Activated CD4-positive, alpha-beta T cell treated with anti-CD3 and anti-CD28 coated beads, Interleukin-2, Interleukin-6, amounts not matched to agents 100 ng/mL and 50 ng/mL, durations not matched to agents 16 hours and 8 hours (primary cell): ENCODE measurements around the gene LBP.
"Not testable (repeated sequence)": the region's sequence is repeated elsewhere in the genome, so short reads cannot be mapped to it uniquely, and the experiment has no call there.

Experiments used
- DNase-seq: peaks from one replicate; pipeline ENCODE4 v3.0.0-alpha.2; 2020

Gene LBP

GRCh38 chr20:38350879-38351775 is 4.8 kb downstream of the LBP start:
- DNase-seq: no peak

DNA sequence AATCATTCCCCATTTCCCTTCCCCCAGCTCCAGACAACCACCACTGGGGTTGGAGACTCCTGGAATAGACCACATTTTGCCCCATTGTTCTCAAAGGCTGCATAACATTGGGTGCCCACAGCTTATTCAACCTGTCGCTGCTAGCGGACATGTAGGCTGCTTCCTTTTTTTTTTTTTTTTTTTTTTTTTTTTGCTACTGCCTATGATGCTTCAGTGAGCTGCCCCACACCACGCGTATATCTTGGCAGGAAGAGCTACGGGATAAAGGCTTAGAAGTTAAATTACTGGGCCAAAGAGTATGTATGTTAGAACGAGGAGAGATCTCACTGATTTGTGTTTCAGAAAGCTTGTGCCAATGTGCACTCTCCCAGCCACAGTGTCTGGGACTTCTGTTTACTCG is 7.0 kb downstream of the LBP start:
- no peak for DNase-seq

DNA sequence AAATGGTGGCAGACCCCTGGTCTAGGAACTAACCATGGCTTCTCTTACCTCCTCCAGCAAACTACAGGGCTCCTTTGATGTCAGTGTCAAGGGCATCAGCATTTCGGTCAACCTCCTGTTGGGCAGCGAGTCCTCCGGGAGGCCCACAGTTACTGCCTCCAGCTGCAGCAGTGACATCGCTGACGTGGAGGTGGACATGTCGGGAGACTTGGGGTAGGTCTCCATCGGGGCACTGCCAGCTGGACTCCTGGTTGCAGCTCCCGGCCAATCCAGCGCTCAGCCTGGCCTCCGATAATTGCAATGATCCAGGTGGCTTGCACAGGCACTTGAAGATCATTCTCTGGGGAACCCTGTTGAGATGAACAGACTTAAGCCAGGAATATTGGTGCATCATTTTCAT is 7.9 kb downstream of the LBP start:
- DNase-seq: no peak

- no peak for DNase-seq
Observed at GRCh38 chr20:38355161-38356012, 9.1 kb downstream of the LBP start.

GRCh38 chr20:38357653-38358207 is 11.4 kb downstream of the LBP start:
- DNase-seq: peak; percentile 10

- no peak for DNase-seq
Observed at GRCh38 chr20:38358556-38358955, 12.3 kb downstream of the LBP start.

DNA sequence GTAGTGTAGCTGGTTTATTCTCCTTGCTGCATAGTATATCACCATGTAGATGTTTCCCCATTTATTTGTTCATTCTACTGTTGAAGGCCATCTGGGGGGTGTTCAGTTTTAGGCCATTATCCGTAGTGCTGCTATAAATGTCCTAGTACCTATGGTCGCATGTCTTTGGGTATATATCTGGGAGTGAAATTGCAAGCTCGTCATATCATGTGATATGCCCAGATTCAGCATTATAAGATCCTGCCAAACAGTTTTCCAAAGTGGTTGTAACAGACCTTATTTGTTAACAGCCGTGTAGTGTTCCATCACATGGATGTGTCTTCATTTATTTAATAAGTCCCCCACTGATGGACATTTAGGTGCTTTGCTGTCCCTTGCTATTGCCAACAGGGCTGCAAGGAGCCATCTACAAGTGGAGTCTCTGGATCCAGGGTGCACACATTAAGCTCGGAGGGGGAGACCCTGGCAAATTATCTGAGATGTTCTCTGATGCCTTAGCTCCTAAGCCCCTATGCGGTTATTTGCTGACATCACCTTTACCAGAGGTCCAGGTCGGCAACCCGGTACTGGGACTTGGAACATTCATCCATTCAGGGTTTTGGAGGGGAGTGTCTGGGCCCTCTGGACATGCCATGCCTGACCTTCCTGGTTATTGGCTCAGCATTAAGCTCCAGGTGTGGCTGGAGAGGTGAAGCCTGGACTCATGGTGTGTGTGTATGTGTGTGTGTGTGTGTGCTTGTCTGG is 16.9 kb downstream of the LBP start:
- DNase-seq: no peak

- no peak for DNase-seq
Observed at GRCh38 chr20:38369389-38369788, 23.1 kb downstream of the LBP start.

DNA sequence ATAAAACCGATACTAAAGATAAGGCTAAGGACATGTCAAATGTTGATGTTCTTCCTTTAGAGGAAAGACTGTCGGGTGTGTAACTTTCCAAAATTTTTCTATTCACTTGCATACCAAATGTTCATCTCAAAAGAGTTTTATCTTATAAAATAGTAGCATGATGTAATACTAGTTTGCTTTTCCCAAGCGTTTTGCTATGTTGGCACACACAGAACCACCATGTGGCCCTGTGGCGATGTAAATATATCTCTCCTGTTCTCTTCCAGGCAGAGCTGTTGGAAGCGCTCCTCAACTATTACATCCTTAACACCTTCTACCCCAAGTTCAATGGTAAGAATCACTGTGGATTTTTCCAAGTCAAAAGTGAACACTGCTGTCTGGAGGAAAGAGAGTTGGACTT is 26.5 kb downstream of the LBP start:
- no peak for DNase-seq

GRCh38 chr20:38373231-38373867 is 27.1 kb downstream of the LBP start:
- DNase-seq: no peak

GRCh38 chr20:38373898-38374297 is 27.6 kb downstream of the LBP start:
- no peak for DNase-seq

GRCh38 chr20:38377039-38377685 is 30.9 kb downstream of the LBP start:
- no peak for DNase-seq

GRCh38 chr20:38377838-38378237 is 31.6 kb downstream of the LBP start:
- DNase-seq: not testable (repeated sequence)

DNA sequence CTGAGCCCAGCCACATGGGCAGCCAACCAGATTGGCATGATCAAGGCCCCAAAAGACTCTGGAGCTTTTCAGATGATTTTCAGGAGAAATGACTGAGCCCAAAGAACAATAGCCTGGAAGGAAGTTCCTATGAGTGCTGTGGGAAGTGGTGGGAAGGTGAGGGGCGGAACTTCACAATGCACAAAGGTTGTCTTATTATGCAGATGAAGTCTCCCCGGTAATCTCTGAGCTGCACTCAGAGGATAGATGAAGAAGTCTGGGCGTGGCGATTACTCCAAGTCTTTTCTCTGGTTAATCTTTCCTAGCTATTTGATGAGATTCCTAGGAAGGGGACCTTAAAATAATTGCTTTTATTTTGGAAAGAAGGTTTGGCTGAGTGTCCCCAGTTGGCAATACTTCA is 36.9 kb downstream of the LBP start:
- no peak for DNase-seq

DNA sequence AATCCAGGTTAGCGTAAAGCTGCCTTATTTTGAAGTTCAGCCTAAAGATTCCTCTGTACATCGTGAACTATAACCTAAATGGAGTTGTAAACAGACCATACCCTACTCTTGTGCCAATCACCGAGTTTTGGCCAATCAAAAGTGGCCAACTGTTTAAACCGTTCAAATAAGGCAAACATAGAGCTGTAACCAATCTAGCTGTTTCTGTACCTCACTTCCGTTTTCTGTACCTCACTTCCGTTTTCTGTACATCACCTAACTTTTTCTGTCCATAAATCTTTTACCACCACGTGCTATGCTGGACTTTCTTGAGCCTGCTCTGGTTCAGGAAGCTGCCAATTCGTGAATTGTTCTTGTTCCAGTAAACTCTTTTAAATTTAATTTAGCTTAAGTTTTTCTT is 39.7 kb downstream of the LBP start:
- no peak for DNase-seq

DNA sequence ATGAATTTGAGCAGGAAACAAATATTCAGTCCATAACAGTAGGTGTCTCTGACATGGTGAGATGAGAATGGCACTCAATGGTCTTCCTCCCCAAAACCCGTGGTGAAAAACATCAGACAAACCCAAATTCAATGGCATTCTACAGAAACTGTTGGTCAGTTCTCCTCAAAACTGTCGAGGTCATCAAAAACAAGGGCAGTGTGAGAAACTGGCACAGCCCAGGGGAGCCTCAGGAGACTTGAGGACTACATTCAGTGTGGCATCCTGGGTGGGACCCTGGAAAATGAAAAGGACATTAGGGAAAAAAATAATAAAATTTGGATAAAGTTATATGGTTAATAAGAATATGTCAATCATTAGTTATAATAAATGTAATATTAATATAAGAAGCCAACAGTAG is 40.6 kb downstream of the LBP start:
- DNase-seq: no peak

DNA sequence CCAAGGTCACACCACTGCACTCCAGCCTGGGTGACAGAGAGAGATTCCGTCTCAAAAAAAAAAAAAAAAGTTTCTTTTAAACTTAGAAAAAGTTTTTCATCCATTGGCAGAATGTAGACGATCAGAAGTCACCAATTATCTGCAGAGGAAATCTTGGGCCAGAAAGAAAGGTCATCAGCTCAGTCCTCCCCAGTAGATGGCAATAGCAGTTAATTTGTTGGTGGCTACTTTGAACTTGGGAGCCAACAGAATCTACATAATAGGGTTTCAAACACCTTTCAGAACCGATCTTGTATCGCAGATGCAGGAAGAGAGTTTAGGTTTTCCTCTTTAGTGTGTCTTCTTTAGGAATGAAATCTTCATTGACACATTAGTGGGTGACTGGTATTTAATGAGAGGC is 41.7 kb downstream of the LBP start:
- DNase-seq: no peak

- DNase-seq: no peak
Observed at GRCh38 chr20:38392356-38392755, 46.1 kb downstream of the LBP start.

DNA sequence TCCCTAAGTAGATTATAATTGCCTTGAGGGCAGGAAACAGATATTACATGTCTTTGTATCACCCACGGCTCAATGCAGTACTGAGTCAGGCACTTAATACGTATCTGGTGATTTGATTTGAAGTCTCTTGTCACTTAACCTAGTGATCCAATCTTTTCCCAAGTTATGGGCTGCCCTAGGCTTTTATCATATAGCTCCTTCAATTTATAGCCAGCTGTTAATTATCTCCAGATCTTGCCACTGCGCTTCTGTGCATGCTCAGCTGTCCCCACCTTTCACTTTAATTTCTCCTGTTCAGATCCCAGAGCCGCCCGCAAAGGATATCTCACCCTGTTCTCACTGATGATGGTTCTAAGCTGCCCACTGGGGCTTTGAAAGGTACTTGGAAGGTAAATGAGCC is 47.0 kb downstream of the LBP start:
- DNase-seq: no peak

- no peak for DNase-seq
Observed at GRCh38 chr20:38395165-38395564, 48.9 kb downstream of the LBP start.

- not testable (repeated sequence) for DNase-seq
Observed at GRCh38 chr20:38395751-38396395, 49.6 kb downstream of the LBP start.
